GM19397 (cell line): ENCODE results near the gene MPV17L2.

ENCODE experiments used
- ATAC-seq: cut with Tn5 transposase; IDR thresholded peaks from one replicate; pipeline ENCODE4 v1.9.1; 2021; ENCODE audit warnings: mild to moderate bottlenecking, moderate library complexity; ENCODE audit not compliant: unreplicated experiment

The MPV17L2 gene

DNA sequence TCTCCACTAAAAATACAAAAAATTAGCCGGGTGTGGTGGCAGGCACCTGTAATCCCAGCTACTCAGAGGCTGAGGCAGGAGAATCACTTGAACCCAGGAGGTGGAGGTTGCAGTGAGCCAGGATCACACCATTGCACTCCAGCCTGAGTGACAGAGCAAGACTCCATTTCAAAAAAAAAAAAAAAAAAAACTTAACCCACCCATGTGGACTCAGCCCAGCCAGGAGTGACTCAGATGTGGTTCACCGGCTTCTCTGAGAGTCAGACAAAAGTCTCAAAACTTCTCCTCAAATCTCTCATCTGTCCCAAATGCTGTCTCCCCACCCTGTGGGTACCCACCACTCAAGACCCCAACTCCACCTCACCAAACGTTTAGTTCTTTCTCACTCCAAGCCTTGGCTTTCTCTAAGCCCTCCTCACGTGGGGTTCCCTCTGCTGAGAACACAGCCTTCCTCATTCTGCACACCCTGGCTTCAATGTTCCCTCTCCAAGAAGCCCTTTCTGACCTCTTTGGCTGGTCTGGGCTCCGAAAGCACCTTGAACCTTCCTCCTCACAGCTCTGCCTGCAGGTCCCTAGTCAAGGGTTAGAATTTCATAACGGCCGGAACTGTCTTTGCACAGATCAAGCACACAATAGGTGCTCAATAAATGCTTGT, 21.9 kb downstream of the MPV17L2 start:
- no peak for ATAC-seq

DNA sequence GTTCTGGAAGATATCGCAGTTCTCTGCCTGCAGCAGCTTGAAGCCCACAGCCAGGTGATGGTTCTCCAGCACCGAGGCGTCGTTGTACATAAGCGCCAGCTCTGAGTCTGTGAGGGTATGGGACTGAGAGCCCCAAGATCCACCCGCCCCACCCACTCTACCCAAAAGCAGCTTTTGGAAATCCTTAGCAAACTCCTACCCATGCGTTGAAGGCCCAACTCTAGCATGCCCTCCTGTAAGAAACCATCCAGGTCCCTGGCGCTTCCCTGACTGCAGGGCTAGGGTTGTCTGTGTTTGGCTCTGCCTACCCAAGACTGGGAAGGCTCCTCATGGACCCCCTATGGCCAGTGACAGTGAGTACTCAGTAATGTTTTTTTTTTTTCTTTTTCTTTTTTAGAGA, 23.8 kb downstream of the MPV17L2 start:
- no peak for ATAC-seq

DNA sequence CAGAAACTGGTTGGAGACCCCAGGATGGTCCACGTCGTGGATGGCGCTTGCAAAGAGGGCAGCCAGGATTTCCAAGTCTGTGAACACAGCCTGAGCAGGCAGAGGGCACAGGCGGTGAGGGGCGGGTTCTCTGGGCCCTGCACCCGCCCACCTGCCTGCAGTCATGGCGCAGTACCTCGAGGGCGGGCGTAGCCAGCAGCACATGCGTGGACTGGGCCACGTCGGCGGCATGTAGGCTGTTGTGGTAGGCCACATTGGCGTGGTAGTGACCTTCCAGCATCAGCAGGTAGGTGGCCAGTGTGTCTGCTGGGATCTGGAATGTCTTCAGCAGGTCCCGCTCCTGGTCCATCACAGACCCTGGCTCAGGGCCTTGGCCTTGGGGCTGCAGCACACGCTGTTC, 25.1 kb downstream of the MPV17L2 start:
- no peak for ATAC-seq

DNA sequence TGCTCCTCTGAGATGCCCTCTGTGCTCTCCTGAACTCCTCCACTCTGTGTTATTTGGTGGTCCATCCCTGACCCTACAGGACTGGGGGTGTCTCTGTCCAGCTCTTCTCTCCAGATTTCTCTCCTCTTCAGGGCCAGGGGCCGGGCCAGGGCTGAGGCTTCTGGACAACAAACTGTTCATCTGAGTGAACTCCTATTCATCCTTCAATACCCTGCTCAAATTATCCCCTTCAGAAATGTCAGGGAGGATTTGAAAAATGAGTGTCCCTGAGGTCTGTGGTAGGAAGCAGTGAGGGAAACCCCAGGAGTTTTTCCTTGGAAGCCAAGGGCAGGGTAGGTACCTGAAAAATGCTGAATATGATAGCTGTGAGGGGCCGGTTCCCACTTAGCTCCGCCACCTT, 25.6 kb downstream of the MPV17L2 start:
- ATAC-seq: no peak

DNA sequence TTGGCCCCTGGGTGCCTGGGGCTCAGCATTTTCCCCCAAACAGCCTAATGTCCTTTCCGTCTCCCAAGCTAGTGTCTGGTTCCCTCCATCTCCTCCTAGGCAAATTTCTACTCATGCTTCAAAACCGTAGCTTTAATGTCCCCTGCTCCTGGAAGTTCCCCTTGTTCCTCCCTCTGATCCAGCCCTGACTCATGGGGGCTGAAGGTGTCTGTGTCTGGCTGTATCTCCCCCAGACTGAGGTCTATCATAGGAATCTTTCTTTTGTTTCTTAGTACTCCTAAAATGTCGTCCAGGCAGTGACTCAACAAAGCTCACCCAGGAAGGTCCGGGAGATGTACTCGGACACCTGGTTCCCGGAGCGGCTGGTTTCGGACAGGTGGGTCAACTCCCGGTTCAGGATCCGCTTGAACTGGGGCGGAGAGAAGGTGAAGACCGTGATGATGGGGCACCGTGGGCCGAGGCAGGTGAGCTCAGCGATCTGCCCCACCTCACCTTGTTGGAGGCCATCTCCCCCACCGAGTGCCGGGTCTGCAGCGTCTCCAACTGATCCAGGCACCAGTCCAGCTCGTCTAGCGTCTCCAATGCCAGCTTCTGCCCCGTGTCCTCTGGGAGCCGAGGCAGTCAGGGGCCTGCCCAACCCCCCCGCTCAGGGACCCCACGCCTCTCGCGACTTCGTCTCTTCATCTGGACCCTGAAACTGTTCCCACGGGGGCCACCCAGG, 27.1 kb downstream of the MPV17L2 start:
- no peak for ATAC-seq

DNA sequence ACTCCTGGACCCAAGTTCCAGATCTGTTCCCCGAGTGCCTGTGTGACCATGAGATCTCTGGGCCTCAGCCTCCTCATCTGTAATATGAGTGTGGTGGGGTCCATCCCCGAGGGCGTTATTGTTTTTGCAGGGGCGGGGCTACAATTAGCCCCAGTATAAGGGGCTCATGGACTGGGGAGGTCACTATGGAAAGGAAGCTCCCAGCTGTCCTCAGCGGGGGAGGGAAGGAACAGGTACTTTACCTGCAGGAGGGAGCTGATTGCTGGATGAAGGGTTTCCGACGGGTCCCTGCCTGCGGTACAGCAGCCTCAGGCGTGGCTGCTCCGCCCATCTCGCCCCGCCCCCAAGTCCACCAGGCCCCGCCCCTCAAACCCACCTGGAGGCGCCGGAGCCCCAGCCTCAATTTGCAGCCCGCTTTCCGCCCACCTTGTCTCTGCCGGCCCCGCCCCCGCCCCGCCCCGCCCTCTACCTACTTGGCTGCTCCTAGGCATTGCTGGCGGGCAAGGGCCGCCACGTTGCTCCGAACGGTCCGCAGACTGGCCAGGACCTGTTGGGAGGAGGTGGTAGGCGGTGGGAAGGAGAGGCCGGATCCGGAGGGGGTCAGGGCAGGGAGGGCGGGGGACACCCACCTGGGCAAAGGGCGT, 27.7 kb downstream of the MPV17L2 start:
- ATAC-seq: no peak

DNA sequence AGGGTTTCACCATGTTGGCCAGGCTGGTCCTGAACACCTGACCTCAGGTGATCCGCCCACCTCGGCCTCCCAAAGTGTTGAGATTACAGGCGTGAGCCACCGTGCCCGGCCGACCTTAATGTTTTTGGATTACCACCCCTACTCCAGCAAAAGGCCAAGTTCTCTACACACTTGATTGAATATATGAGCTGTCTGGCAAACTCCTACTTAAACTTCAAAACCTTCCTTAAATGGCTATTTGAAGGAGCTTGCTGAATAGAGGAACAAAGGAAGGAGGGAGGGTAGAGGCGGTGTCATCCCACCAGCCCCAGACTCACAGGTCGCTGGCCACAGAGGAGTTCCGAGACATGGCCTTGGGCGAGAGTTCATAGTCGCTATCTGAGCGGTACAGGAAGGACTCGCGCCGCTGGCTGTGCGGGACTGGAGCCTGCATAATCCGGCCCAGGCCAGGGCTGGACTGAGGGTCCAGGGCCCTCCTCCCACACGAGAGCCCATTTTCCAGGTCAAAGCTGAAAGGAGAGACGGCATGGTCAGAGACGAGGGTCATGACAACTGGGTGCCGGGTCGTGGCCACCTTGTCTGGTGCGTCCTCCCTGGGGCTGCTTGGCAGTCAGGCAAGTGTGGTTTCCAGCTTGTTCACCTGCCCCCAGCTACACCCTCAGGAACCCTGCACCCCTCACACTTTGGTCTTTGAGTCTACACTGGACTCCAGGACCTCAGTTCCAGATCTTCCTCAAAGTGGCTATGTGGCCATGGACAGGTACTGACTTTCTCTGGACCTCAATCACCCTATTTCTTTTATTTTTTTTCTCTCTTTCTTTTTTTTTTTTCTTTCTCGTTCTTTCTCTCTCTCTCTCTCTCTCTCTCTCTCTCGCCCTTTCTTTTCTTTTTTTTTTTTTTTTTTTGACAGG, 29.1 kb downstream of the MPV17L2 start:
- ATAC-seq: no peak

DNA sequence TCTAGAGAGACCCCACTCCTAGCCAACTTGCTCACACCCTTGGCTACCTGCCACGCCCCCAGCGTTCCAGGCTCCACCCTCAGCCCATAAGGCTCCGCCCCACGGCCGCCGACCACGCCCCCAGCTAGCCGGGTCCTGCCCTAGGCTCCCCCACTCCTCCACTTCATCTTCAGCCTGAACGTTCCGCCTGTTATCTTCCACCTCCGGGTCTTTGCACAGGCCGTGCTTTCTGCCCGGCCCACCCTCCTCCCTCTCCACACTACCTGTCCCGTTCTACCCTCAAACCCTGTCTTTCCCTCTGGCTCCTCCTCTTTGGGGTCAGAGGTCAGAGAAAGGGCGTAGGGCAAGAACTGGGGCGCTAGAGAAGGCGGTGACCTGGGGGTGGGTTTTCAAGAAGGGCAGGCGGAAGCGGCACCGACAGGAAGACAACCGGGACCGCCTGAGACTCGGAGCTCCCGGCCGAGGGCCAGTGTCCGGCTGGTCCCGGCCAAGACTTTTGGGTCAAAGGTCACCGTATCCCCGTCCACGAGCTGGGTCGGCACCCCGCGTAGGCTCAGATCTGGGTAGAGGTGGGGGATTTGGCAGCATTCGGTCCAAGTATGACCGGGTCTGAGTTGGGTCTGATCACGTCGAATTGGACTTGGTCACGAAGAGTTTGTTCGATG, 31.0 kb downstream of the MPV17L2 start:
- no peak for ATAC-seq

DNA sequence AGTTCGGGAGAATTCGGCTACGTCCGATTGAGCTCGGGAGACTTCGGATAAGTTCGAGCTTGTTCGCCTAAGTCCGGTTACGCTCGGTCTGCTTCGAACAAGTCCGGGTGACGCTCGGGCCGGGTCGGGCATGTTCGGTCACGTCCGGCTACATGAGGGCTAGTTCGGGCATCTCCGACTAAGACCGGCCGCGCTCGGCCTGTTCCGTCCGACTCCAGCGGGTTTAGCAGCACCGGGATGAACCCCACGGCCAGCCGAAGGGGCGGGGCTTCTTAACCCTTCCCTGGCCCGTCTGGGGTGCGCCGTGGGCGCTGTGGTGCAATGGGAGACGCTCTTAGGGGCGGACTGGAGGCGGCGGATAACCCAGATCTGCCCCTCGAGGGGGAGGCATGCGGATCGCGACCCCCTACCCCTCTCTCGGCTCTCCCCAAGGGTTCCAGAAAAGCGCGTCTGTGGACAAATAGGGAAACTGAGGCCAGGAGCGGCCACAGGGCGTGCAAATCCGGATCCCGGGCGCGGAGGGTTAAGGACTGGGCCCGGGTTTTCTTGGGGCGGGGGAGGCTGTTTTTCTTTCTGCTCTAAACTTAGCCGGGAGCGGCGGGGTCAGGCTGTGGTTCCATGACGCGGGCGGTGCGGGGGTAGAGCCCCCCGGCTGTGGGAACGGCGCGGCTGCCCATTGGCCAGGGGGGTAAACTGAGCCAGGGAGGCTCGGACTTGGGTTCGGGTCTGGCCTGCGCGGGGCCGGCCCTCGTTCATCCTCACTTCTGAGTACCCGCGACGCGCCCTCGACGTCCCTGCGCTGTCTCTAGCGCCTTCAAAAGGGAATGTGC, 31.7 kb downstream of the MPV17L2 start:
- peak; percentile 85 for ATAC-seq

DNA sequence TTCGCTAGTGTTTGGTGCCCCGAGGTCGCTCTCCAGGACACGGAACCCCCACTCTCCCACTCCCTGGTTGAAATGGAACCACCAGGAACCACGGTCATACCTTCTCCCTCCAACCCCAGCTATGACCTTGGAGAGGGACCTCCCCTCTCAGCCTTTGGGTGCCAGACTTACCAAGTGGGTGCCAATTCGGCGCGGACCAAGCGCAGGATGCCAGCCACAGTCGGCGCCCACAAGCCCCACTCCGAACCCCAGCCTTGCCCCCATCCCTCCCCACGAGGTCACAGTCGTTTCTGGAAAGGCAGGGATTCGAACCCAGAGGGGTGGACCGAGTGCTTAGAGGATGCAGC, 32.3 kb downstream of the MPV17L2 start:
- ATAC-seq: no peak

DNA sequence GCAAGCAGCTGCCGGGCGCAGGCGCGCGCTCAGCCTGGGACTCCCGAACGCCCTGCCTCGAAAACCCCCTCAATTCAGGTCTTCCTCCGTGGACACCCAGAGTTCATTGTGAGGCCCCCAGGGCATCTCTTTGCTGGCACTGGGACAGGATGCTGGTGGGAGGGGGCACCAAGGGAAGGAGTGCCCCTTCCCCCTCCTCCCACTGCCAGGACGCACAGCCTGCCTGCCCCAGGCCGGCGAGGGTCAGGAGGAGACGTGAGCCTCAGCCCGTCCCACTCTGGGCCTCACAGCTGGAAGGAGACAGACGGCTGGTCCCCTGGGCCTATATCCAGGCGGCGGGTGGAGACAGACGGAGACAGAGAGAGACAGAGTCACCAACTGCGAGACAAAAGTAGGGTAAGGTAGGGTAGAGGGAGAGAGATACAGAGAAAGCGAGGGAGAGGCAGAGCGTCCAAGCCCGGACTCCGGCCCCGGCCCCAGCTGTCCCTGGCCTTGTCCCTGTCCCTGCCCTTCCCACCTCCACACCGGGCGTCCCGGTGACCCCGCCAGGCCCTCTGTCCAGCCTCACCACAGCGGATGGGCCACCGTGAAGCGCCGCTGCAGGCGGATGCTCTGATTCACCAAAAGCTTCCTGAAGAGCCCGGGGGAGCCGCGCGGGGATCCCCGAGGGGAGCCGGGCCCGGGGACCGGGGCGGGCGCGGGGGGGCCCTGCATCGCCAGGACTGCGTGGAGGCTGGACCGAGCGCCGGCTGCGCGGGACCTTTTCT, 32.9 kb downstream of the MPV17L2 start, which contains the start of gene PDE4C:
PDE4C (minus strand) TSS at position 737 of the 767 bp plus-strand sequence; CDS start at position 714, 23 bp downstream.
- ATAC-seq: no peak

DNA sequence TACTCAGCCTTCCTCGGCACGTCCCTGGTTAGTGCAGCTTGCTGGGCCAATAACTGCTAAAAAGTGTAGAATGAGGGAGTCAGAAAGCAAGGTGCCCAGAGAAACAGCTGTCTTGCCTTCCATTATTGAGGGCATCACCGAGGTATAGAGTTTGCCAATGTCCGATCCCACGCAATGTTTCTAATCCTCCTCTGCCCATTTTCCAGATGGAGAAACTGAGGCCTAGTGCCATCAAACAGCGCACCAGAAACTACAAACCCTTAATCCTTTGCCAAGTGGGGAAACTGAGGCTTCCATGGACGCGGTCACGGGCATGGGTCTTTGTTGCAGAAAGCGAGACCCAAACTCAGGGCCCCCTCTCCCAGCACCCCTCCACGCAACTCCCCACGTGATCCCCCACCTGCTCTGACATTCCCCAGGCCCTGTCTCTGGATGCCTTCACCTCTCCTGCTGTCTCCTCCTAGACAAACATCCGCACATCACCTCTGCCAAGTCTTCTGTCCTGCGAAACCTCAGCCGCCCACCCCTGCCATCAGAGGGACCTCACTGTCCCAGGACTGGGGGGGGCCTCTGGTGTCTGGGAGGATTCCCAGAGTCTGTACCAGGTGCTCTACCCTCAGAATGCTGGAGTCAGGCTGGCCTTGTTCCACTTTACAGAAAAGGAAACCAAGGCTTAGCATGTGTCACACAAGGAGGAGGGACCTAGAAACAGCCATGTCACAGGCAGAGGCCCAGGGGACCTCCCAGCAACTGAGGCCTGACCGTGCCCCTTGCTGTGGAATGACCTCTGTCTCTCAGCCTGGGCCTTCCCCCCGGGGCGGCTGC, 34.1 kb downstream of the MPV17L2 start:
- ATAC-seq: no peak

DNA sequence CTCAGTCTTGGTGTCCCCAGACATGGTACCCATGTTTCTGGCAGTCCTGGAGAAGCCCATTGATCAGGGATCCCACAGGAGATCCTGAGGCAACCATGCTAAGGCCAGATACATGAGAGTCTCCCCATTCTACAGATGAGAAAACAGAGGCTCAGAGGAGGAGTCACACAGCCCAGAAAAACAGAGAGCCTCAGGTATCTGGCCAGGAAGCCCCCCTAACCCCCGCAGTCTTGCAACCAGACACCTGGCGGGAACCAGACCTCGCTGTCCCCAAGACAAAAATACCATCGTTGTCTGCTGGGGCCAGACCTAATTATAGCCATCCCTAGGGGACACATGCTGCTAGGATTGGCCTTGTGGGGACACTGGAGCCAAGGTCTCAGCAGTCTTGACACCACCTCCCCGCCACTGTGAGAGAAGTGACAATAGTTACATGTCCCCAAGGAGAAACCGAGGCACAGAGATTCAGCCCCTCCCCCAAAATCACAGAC, 34.8 kb downstream of the MPV17L2 start:
- ATAC-seq: no peak

DNA sequence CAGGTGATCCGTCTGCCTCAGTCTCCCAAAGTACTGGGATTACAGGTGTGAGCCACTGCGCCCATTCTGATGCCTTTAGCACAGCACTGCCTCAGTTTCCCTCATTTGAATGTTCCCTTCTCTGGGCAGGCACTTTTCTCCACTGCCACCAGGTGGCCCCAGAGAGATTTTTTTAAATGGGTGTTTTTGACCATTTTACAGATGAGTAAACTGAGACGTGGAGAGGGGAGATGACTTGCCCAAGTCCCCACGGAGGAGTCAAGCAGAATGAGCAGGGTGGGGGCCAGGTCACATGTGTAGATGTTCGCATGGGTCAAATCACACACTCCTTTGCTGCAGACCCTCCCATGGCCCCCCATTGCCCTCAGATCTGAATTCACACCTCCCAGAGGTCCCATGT, 36.5 kb downstream of the MPV17L2 start:
- ATAC-seq: no peak

DNA sequence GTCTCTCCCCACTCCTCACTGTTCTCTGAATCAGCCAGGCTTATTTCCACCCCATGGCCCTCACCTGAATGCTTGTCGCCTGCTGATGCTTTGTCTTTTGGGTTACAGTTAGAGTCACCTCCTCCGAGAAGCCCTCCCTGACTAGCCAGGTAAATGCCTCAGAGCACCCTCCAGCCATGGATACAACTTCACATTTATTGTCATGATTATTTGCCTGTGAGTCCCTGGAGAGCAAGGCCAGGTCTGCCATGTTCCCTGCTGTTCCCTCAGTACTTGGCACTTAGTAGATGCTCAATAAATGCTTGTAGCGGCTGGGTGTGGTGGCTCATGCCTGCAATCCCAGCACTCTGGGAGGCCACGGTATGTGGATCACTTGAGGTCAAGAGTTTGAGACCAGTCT, 36.9 kb downstream of the MPV17L2 start:
- no peak for ATAC-seq

DNA sequence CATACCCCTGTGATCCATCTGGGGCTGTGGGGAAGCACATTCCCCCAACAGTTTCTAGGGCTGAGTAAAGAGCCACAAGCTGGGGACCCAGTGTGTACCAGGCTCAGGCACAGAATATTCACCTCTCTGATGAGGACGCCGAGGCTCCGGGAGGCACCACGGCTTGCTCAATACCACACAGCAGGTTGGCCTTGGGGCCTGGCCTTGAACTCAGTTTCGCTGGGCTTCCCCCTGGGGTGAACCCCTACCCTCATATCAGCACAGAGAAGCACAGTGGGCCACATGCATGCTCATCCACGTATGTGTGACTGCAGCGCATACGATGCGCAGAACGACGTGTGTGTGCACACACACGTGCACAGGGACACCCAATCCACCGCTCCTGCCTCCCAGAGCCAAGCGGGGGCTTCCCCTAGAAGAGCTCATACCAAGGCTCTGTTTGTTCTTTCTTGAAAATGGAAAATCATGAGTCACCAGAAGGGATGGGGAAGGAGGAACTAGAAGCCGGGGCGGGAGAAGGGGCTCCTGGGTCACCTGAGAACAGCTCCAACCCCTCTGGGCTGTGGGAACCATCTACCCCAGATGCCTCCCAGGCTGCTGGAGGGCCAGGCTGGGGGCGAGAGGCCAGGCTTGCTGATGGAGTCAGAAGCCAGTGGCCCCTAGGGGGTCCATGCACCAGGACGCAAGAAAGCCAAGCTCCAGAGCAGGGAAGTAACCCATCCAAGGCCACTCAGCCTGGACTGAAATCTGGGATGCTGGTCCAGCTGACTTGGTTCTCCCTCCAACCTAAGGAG, 38.1 kb downstream of the MPV17L2 start:
- no peak for ATAC-seq

DNA sequence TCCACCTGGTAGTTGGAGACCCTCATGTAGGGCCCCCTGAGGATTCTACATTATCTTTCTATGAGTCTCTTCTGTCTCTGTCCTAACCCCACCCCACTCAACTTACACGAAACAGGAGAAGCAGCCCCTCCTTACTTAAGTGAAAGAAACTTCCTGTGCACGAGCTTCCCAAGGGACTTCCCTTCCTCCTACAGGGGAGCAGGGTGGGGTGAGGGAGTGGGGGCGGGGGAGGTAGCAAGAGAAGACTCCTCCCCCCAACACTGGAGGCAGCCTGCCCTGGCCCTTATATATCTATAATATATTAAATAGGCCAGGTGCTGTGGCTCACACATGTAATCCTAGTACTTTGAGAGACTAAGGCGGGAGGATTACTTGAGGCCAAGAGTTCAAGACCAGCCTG, 38.8 kb downstream of the MPV17L2 start:
- no peak for ATAC-seq
